Measurements from ENCODE around the gene BDKRB2. TPM values are rescaled to one million over a fixed set of nuclear protein-coding genes. Genes with fewer than 3 reads are reported as not detected.

Gene BDKRB2
- total and polyA plus RNA-seq, 2 of the 8 experiments (the other 6 are each of a cell fraction or from before 2014, with no cell fraction given): 0.13 to 0.21 TPM

- Histone ChIP-seq H3K56ac (replicated peaks; ENCODE audit: insufficient read length, low read depth, low read length) (no peak overlapping the region), H2AK5ac (ENCODE audit: low read depth, low read length) (no peak overlapping the region), H3K18ac (ENCODE audit: extremely low read depth, low read length) (no peak overlapping the region), H3K4me2 (ENCODE audit: insufficient read depth in 1 of 2, low read depth in 2 of 2, low read length in 2 of 2) (no peak overlapping the region), H3K9me3 (ENCODE audit: insufficient read depth in 2 of 2, low read depth in 1 of 2, low read length in 1 of 2) (no peaks in the 10 kb centered on the region; a peak in 1 of 4 replicates), H3K79me1 (ENCODE audit: low read depth, low read length) (no peaks in the 10 kb centered on the region), H3K4me3 (ENCODE audit: extremely low read depth in 1 of 4, insufficient read depth in 2 of 4, low read depth in 3 of 4, low read length in 4 of 4) (no peak overlapping the region), H2BK15ac (ENCODE audit: low read length) (no peak overlapping the region), H3K4ac (replicated peaks; ENCODE audit: insufficient read length, low read depth, low read length) (no peak overlapping the region), H4K8ac (ENCODE audit: extremely low read depth, insufficient read depth, low read length) (no peak overlapping the region), H3K14ac (ENCODE audit: insufficient read length) (no peak overlapping the region), H3K27ac (ENCODE audit: low read depth, low read length) (no peak overlapping the region), H4K5ac (ENCODE audit: insufficient read length, low read depth, low read length) (no peak overlapping the region), H3K9ac (replicated peaks in 1 of 4; ENCODE audit: extremely low read depth in 1 of 4, low read depth in 3 of 4, low read length in 3 of 4) (no peak overlapping the region), H3K27me3 (replicated peaks in 1 of 4; ENCODE audit: control insufficient read depth in 3 of 4, extremely low read depth in 1 of 4, insufficient read depth in 3 of 4, low read length in 3 of 4) (peaks cover 0 to 22% (median 19%) of the 10 kb centered on the region in 4 experiments; a peak in 6 of 7 replicates), H3K23me2 (ENCODE audit: low read depth, low read length) (peaks cover 8% of the 10 kb centered on the region; the same call in 1 of the 2 replicates), H4K91ac (replicated peaks; ENCODE audit: insufficient read length, low read length) (no peak overlapping the region), H3K4me1 (replicated peaks in 1 of 4; ENCODE audit: control insufficient read depth in 3 of 4, insufficient read depth in 4 of 4, low read length in 3 of 4) (peaks cover 0 to 22% (median 5%) of the 10 kb centered on the region in 4 experiments; a peak in 5 of 7 replicates), H2AFZ (ENCODE audit: low read length) (no peak overlapping the region), H3K36me3 (ENCODE audit: control insufficient read depth in 2 of 4, insufficient read depth in 4 of 4, low read length in 3 of 4) (no peaks in the 10 kb centered on the region), H3K79me2 (ENCODE audit: control insufficient read depth in 1 of 2, insufficient read depth in 2 of 2, low read length in 2 of 2) (no peaks in the 10 kb centered on the region), H2BK12ac (ENCODE audit: low read depth, low read length) (no peak overlapping the region), H2BK5ac (ENCODE audit: low read depth, low read length) (no peak overlapping the region), H3K23ac (ENCODE audit: insufficient read length) (no peak overlapping the region), H2BK20ac (ENCODE audit: low read length) (no peak overlapping the region), H2BK120ac (replicated peaks; ENCODE audit: low read depth, low read length) (no peak overlapping the region), H4K20me1 (replicated peaks in 1 of 2; ENCODE audit: control insufficient read depth in 1 of 2, insufficient read depth in 2 of 2, low read length in 2 of 2) (no peaks in the 10 kb centered on the region)
- FAIRE-seq (no peak), DNase-seq (ENCODE audit: low read depth in 1 of 2, low spot score in 2 of 2) (no peak)
- TF ChIP-seq TAF7 (optimal IDR thresholded peaks at IDR 0.05; ENCODE audit: borderline replicate concordance, low read depth, low read length): no peak
- no peak for TF ChIP-seq RNF2 (IDR thresholded peaks at IDR 0.05; ENCODE audit: borderline replicate concordance, low read depth, low read length, missing control alignments, poor library complexity, severe bottlenecking)
- TF ChIP-seq ATF3 (IDR thresholded peaks at IDR 0.05; ENCODE audit: insufficient read depth, low read depth, low read length): no peak
- POLR2A ChIA-PET (ENCODE audit: partially characterized antibody): no interaction called here
- WGBS, 2 experiments (ENCODE audit: extremely low coverage in 1 of 2, insufficient coverage in 1 of 2, insufficient read length in 1 of 2, insufficient replicate concordance in 2 of 2, low coverage in 1 of 2, low lambda C conversion rate in 2 of 2, missing lambda C conversion rate in 1 of 2): 90% methylated on average over 5 of the region's 5 CpGs; no CpG with 5 or more reads in 1 of the 2 experiments
- CTCF ChIA-PET (ENCODE audit: partially characterized antibody): interaction anchor here (0.6 to 1.1 kb wide), 5 partner anchors 9 to 792 kb away, joined by 3 to 8 read pairs (median 3); no protein-coding TSS in a partner anchor
Observed at GRCh38 chr14:96207686-96208085, 3.0 kb downstream of the BDKRB2 start.

Data from H1 (cell line).